NT2/D1 (cell line): ENCODE measurements around the gene COIL.

ENCODE experiments used
- SUZ12 ChIP-seq: IDR thresholded peaks from 2 replicates; pipeline ENCODE4 v1.6.1; 2011; ENCODE audit not compliant: insufficient read length, insufficient read depth; ENCODE audit errors: extremely low read depth
- YY1 ChIP-seq: IDR thresholded peaks from 2 replicates; pipeline ENCODE4 v1.6.1; 2011; ENCODE audit not compliant: insufficient read length, insufficient read depth
- ZNF274 ChIP-seq: IDR thresholded peaks from 2 replicates; pipeline ENCODE4 v1.6.1; 2011; ENCODE audit warnings: mild to moderate bottlenecking, low read depth, low read length

GRCh38 chr17:56947741-56948140 lies 13.1 kb downstream of the COIL start:
- TF ChIP-seq YY1 (no peak), SUZ12 (no peak), ZNF274 (no peak)
